ENCODE data around the gene PDLIM1.

- TF ChIP-seq CTCF (IDR thresholded peaks at IDR 0.05) (no peak), ZFX (IDR thresholded peaks at IDR 0.05; ENCODE audit: borderline replicate concordance) (no peak)
These were observed 60.8 kb downstream of the PDLIM1 start for GRCh38 chr10:95229724-95230627.
